H1 (cell line): ENCODE results near the gene RPN2. TPM values are rescaled to one million over a fixed set of nuclear protein-coding genes. Genes with fewer than 3 reads are reported as not detected.

Source experiments
- BACH1 ChIP-seq: IDR thresholded peaks from 2 replicates; pipeline ENCODE4 v1.6.1; 2012; ENCODE audit warnings: low read length, improper control_type of control experiment
- BCL11A ChIP-seq, 2 experiments: IDR thresholded peaks; one replicate each; pipeline ENCODE4 v1.6.1; 2011; ENCODE audit warnings: low read depth in 2 of 2, low read length in 2 of 2, mild to moderate bottlenecking in 2 of 2
- BRCA1 ChIP-seq: IDR thresholded peaks from 2 replicates; pipeline ENCODE4 v1.6.1; 2012; ENCODE audit warnings: low read depth, low read length, improper control_type of control experiment
- CHD1 ChIP-seq: IDR thresholded peaks from 2 replicates; pipeline ENCODE4 v1.6.1; 2012; ENCODE audit warnings: low read depth, low read length, improper control_type of control experiment
- EP300 ChIP-seq, 2 experiments: IDR thresholded peaks; 1 replicate in 1 of 2; 2 replicates in 1 of 2; pipeline ENCODE4 v1.6.1; 2011 to 2012; ENCODE audit warnings: low read depth in 2 of 2, low read length in 2 of 2, mild to moderate bottlenecking in 2 of 2, borderline replicate concordance in 1 of 2, inconsistent platforms in 1 of 2, moderate library complexity in 1 of 2
- KDM1A ChIP-seq: fragments of 200-600, 300-600 bp; sonication (generic); IDR thresholded peaks from 2 replicates; pipeline ENCODE4 v1.7.1; 2016; ENCODE audit warnings: mild to moderate bottlenecking, low read length, borderline replicate concordance
- KDM4A ChIP-seq: IDR thresholded peaks from one replicate; pipeline ENCODE4 v1.7.1; 2012; ENCODE audit warnings: low read depth, mild to moderate bottlenecking, moderate library complexity, low read length, inconsistent platforms; ENCODE audit not compliant: severe bottlenecking
- NANOG ChIP-seq: IDR thresholded peaks from 2 replicates; pipeline ENCODE4 v1.6.1; 2011; ENCODE audit warnings: low read length, low read depth, mild to moderate bottlenecking, inconsistent platforms; ENCODE audit not compliant: insufficient read depth, poor library complexity, severe bottlenecking
- NRF1 ChIP-seq: IDR thresholded peaks from 2 replicates; pipeline ENCODE4 v1.6.1; 2011; ENCODE audit warnings: mild to moderate bottlenecking, low read depth, low read length, improper control_type of control experiment
- PHF8 ChIP-seq: fragments of 200-600 bp; sonication (generic); conservative IDR thresholded peaks from 2 replicates; pipeline ENCODE4 v1.7.1; 2012; ENCODE audit warnings: low read depth, mild to moderate bottlenecking, inconsistent platforms, low read length, moderate library complexity
- POLR2AphosphoS5 ChIP-seq: IDR thresholded peaks from 2 replicates; pipeline ENCODE4 v1.6.1; 2011; ENCODE audit warnings: low read depth, low read length
- RAD21 ChIP-seq, 2 experiments: IDR thresholded peaks in 1 of 2; conservative IDR thresholded peaks in 1 of 2; 2 replicates each; pipeline ENCODE4 v1.6.1; 2011; ENCODE audit warnings: low read depth in 2 of 2, low read length in 2 of 2, improper control_type of control experiment in 1 of 2, inconsistent platforms in 1 of 2, mild to moderate bottlenecking in 1 of 2, moderate library complexity in 1 of 2
- RFX5 ChIP-seq: IDR thresholded peaks from 2 replicates; pipeline ENCODE4 v1.6.1; 2011; ENCODE audit warnings: low read depth, low read length, improper control_type of control experiment, borderline replicate concordance
- RNF2 ChIP-seq: fragments of 200-900, 300-1000 bp; sonication (generic); IDR thresholded peaks from 2 replicates; pipeline ENCODE4 v1.7.1; 2016; ENCODE audit warnings: borderline replicate concordance, low read depth, mild to moderate bottlenecking, antibody characterized with exemption, low read length; ENCODE audit not compliant: poor library complexity, severe bottlenecking; ENCODE audit errors: missing control alignments
- SP2 ChIP-seq: IDR thresholded peaks from 2 replicates; pipeline ENCODE4 v1.6.1; 2012; ENCODE audit warnings: mild to moderate bottlenecking, low read length, inconsistent platforms
- TBP ChIP-seq: IDR thresholded peaks from 2 replicates; pipeline ENCODE4 v1.6.1; 2011; ENCODE audit warnings: low read depth, low read length, improper control_type of control experiment
- TEAD4 ChIP-seq: IDR thresholded peaks from 2 replicates; pipeline ENCODE4 v1.6.1; 2012; ENCODE audit warnings: low read depth, low read length, inconsistent platforms, mixed read lengths
- YY1 ChIP-seq: IDR thresholded peaks from 2 replicates; pipeline ENCODE4 v1.6.1; 2011; ENCODE audit warnings: low read depth, mild to moderate bottlenecking, low read length
- ZNF274 ChIP-seq: IDR thresholded peaks from 2 replicates; pipeline ENCODE4 v1.7.0; 2012; ENCODE audit warnings: low read length, borderline replicate concordance; ENCODE audit errors: extremely low read depth
- polyA plus RNA-seq, 7 experiments: library from polyadenylated mRNA; depleted of rRNA in 3 of 7; stranded (reverse) in 5 of 7; unstranded in 2 of 7; fragments of >200 nt in 5 of 7; fragments of 200-250 nt in 2 of 7; gene quantifications; 1 replicate in 5 of 7; 2 replicates in 1 of 7; 4 replicates in 1 of 7; pipeline versions ENCODE4 v1.2.1 to v1.2.3, GENCODE V29; 2011 to 2013; ENCODE audit warnings: missing spikeins in 2 of 7, mixed read lengths in 2 of 7
- total RNA-seq: library from RNA; stranded (reverse); fragmentation: NEBNext Ultra II Directional; extraction: Animal tissue kit (Norgen Biotek cat#: 25700); gene quantifications from 2 replicates; pipeline ENCODE4 v1.2.1, GENCODE V29; 2021
- TF ChIP-seq, protein P1 (sequence below): IDR thresholded peaks from 2 replicates; pipeline ENCODE4 v1.6.1; 2011; ENCODE audit warnings: low read depth, mild to moderate bottlenecking, low read length; ENCODE audit not compliant: insufficient read depth

The RPN2 gene
- total and polyA plus RNA-seq, 2 of the 8 experiments (the other 6 are each of a cell fraction or from before 2014, with no cell fraction given): 236 to 379 TPM

DNA sequence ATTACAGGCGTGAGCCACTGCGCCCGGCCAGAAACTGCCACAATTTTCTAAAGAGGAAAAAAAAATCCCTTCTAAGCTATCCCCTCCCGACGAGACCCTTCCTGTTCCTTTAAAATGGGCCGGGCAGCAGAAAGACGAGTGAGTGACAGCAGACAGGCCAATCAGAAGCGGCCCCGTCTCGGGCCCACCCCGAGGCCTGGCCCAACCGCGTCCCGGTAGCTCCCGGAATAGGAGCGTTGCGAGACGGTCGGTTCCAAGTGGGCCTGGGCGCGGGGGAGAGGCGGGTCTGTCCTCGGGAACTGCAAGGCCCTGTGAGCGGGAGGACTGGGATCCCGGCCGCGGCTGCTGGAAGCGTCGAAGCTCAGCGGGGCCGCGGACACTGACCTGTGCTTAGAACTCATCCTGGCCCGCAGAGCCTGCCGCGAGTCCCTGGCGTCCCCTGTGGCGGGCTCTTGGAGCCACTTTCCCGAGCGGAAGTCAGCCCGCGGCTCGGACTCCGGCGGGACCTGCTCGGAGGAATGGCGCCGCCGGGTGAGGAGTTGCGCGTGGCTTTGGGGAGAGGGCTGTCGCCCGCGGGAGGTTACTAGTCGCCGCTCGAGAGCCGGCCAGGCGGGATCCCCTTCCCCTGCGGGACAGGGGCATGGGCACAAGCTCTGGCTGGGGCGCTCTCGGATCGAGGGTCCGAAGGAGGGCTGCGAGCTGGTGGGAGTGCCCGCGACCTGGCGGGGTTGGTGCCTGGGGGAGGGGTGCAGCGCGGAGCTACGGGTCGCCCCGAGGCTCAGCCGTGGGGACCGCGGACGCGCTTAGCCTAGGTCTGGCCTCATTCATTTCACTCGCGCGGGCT lies at the start of gene RPN2, which contains the start of gene MROH8 (continued):
- TF ChIP-seq NANOG (no peak), RNF2 (no peak), PHF8 (peak; percentile 91), TBP (peak; percentile 75; the same call in 1 of the 2 replicates), POLR2AphosphoS5 (peak; percentile 17), CHD1 (peak; percentile 90), BRCA1 (no peak), TEAD4 (no peak), RAD21 (IDR thresholded peaks at IDR 0.05 in 1 of 2, conservative IDR thresholded peaks at IDR 0.05 in 1 of 2; ENCODE audit: low read depth in 2 of 2, low read length in 2 of 2) (no peak), BACH1 (peak; percentile 43; the same call in 1 of the 2 replicates), SP2 (peak; percentile 70), EP300 (IDR thresholded peaks at IDR 0.05; ENCODE audit: borderline replicate concordance in 1 of 2, low read depth in 2 of 2, low read length in 2 of 2) (peak in 1 of 2 experiments; percentile 94; a peak in 1 of 3 replicates), YY1 (peak; percentile 77; the same call in 1 of the 2 replicates), BCL11A (IDR thresholded peaks at IDR 0.05; ENCODE audit: low read depth in 2 of 2, low read length in 2 of 2) (no peak), KDM4A (peak; percentile 66), RFX5 (no peak), NRF1 (no peak), ZNF274 (no peak), KDM1A (no peak)
- TF ChIP-seq, protein P1, sequence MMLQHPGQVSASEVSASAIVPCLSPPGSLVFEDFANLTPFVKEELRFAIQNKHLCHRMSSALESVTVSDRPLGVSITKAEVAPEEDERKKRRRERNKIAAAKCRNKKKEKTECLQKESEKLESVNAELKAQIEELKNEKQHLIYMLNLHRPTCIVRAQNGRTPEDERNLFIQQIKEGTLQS: 0 out of 2 replicates have a peak, but pooled peaks have one; percentile 1
